Sigmoid colon (tissue), 7 donors: Measurements from ENCODE around the gene TMOD1. TPM values are rescaled to one million over a fixed set of nuclear protein-coding genes. Genes with fewer than 3 reads are reported as not detected.

Source experiments
- DNase-seq: peaks from one replicate; pipeline ENCODE4 v3.0.0-alpha.2; 2019
- H3K27ac ChIP-seq, 4 donors: fragments of 200-600 bp; sonication (generic); one replicate each; pipeline ENCODE4 v1.5.1; 2016 to 2019; ENCODE audit warnings: mild to moderate bottlenecking in 1 of 4
- H3K27me3 ChIP-seq, 3 donors: fragments of 200-600 bp; sonication (generic); one replicate each; pipeline ENCODE4 v1.5.1; 2019; ENCODE audit warnings: mild to moderate bottlenecking in 1 of 3
- H3K36me3 ChIP-seq, 4 donors: fragments of 200-600 bp; sonication (generic); one replicate each; pipeline ENCODE4 v1.5.1; 2016 to 2019
- H3K4me1 ChIP-seq, 4 donors: fragments of 200-600 bp; sonication (generic); one replicate each; pipeline ENCODE4 v1.5.1; 2017 to 2019
- H3K4me3 ChIP-seq, 4 donors: fragments of 200-600 bp; sonication (generic); one replicate each; pipeline ENCODE4 v1.5.1; 2017 to 2019; ENCODE audit warnings: mild to moderate bottlenecking in 2 of 4, moderate library complexity in 1 of 4
- H3K9me3 ChIP-seq, 4 donors: fragments of 200-600 bp in 3 of 4; sonication (generic) in 3 of 4; one replicate each; pipeline versions ENCODE4 v1.5.1 to v1.6.1; 2013 to 2019
- CTCF ChIP-seq, 4 experiments: fragments of 450-650 bp in 3 of 4; fragments of 200-600 bp in 1 of 4; IDR thresholded peaks; one replicate each; pipeline ENCODE4 v1.5.1; 2016 to 2019; ENCODE audit warnings: antibody characterized with exemption in 4 of 4, mild to moderate bottlenecking in 3 of 4, moderate library complexity in 2 of 4
- EP300 ChIP-seq, 4 donors: sonication (generic); formaldehyde crosslinking; IDR thresholded peaks; one replicate each; pipeline ENCODE4 v1.6.1; 2017; ENCODE audit warnings: antibody characterized with exemption in 4 of 4
- POLR2A ChIP-seq, 2 donors: fragments of 450-650 bp; IDR thresholded peaks; one replicate each; pipeline ENCODE4 v1.6.1; 2016; ENCODE audit warnings: antibody characterized with exemption in 2 of 2, mild to moderate bottlenecking in 2 of 2, moderate library complexity in 2 of 2
- POLR2AphosphoS5 ChIP-seq, 4 donors: sonication (generic); formaldehyde crosslinking; IDR thresholded peaks; one replicate each; pipeline ENCODE4 v1.6.1; 2017; ENCODE audit warnings: antibody characterized with exemption in 4 of 4
- WGBS, 2 donors: extraction: QIAGEN DNeasy Blood & Tissue Kit; methylation state at CpG; one replicate each; pipeline ENCODE4 v1.1.7; 2013; 5-methylcytosine and 5-hydroxymethylcytosine counted together
- intact Hi-C: fragments of 100-400 bp; cut with DNase I; formaldehyde crosslinking; loops from one replicate; pipeline ENCODE4 v1.15.1; 2023
- polyA plus RNA-seq, 3 donors: library from polyadenylated mRNA; stranded (reverse); fragments of 200-250 nt; gene quantifications; one replicate each; pipeline ENCODE4 v1.2.3, GENCODE V29; 2013
- total RNA-seq, 4 donors: library from RNA; depleted of rRNA; stranded (reverse); fragments of >200 nt; gene quantifications; one replicate each; pipeline ENCODE4 v1.1.0, GENCODE V29; 2016
- donor health status: healthy with polysubstance abuse.
- donor health status: Bipolar disorder and iron deficiency.
- donor health status: healthy.

TMOD1 gene
- total and polyA plus RNA-seq, 7 donors: 1.6 to 56.8 (median 28.5) TPM

DNA sequence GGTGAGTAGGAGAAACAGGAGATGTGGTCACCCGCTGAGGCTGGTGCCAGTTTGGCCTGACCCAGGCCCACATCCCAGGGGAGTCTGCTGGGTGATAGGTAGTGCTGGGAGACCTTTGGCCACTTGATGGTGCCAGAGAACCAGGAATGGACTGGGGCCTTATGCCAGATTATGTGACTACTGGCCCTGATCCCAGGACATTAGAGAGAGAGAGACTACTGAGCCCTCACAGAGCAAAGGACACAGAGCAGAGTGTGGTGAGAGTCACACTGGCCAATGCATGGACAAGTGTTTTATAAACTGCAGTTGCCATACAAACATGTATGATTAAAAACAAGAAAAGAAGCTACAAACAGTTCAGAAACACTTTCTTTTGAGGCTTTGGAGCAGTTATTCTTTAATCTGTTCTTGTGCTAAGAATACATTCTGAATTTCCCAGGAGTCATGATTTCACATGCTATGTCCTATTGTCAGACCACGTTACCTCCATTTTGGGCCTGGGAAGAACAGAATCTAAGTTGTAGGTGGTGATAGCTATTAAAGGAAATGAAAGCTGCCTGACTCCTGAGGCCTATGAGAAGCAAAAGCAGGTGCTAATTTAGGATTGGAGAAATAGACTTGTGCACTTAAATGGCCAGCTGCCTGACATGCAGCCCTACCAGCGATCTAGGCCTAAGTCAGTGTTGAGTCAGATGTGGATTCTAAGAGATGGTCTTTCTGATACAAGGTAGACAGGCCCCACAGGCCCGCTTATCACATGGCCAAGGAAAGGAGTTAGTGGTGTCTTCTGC lies 32.6 kb upstream of the TMOD1 start:
- H3K9me3 ChIP-seq: no peaks in the 10 kb centered on the region
- H3K27ac ChIP-seq: peak overlapping the region; percentile 66 to 82 (median 79)
- no peaks in the 10 kb centered on the region for H3K27me3 ChIP-seq
- WGBS, 2 donors: 73 to 87% methylated on average over 4 of the region's 4 CpGs
- peak; percentile 21 to 87 (median 70) for TF ChIP-seq POLR2AphosphoS5 (IDR thresholded peaks at IDR 0.05)
- no peak for TF ChIP-seq EP300 (IDR thresholded peaks at IDR 0.05)
- no peak for TF ChIP-seq POLR2A (IDR thresholded peaks at IDR 0.05)
- TF ChIP-seq CTCF (IDR thresholded peaks at IDR 0.05): peak; percentile 79 to 91 (median 85)
- peaks cover 0 to 15% (median 14%) of the 10 kb centered on the region in 4 donors for H3K4me1 ChIP-seq
- peak; percentile 92 for DNase-seq
- intact Hi-C loops: loop anchor here (1.0 kb wide), 2 partner anchors 129 to 146 kb away; no protein-coding TSS in a partner anchor
- peaks cover 0 to 30% (median 2%) of the 10 kb centered on the region in 4 donors for H3K36me3 ChIP-seq
- H3K4me3 ChIP-seq: no peak overlapping the region

- TF ChIP-seq CTCF (IDR thresholded peaks at IDR 0.05) (peak; percentile 10 to 62 (median 48)), EP300 (IDR thresholded peaks at IDR 0.05) (no peak), POLR2AphosphoS5 (IDR thresholded peaks at IDR 0.05) (no peak)
- Histone ChIP-seq H3K9me3 (no peaks in the 10 kb centered on the region), H3K27ac (peak overlapping the region; percentile 66 to 82 (median 79)), H3K36me3 (peaks cover 0 to 35% (median 2%) of the 10 kb centered on the region in 4 donors), H3K4me1 (peaks cover 0 to 15% (median 14%) of the 10 kb centered on the region in 4 donors), H3K27me3 (no peaks in the 10 kb centered on the region), H3K4me3 (no peak overlapping the region)
- WGBS, 2 donors: 80 to 90% methylated on average over 2 of the region's 2 CpGs
- DNase-seq: no peak
- intact Hi-C loops: no loop called here
These were observed 31.4 kb upstream of the TMOD1 start for GRCh38 chr9:97470076-97470475.

GRCh38 chr9:97473717-97474116 lies 27.7 kb upstream of the TMOD1 start:
- 85 to 86% methylated on average over 3 of the region's 3 CpGs for WGBS, 2 donors
- Histone ChIP-seq H3K9me3 (no peaks in the 10 kb centered on the region), H3K27me3 (no peaks in the 10 kb centered on the region), H3K4me1 (peaks cover 0 to 14% (median 11%) of the 10 kb centered on the region in 4 donors), H3K4me3 (no peak overlapping the region), H3K27ac (no peak overlapping the region), H3K36me3 (peaks cover 0 to 16% (median 0%) of the 10 kb centered on the region in 4 donors)
- TF ChIP-seq POLR2A (IDR thresholded peaks at IDR 0.05): no peak
- TF ChIP-seq EP300 (IDR thresholded peaks at IDR 0.05): no peak
- no peak for TF ChIP-seq CTCF (IDR thresholded peaks at IDR 0.05)
- TF ChIP-seq POLR2AphosphoS5 (IDR thresholded peaks at IDR 0.05): no peak
- DNase-seq: no peak
- intact Hi-C loops: loop anchor here (2.0 kb wide), 1 partner anchor 27 kb away; the partner anchor contains the start of gene TMOD1

DNA sequence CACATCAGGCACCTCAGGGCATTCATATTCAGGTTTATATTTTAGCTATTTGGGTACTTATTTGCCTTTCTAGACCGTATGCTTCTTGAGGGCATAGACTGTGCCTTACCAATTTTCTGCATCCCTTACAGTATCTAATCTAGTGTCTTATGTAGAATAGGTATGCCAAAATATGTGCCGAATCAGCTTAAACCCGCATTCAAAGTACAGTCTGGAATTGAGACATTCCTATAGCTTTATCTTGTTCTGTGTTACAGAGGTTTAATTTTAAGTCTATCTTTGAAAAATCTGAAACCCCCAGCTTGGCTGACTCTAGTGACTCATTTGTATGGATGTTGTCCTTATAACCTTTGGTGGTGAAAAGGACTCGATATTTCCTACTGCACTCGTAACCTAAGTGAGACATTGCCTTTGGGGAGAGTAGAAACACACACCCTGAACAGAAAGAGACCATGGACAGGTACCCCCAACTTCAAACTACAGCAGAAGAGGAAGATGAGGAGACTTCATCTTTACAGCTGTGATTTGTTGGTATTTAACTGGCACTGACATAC lies 27.0 kb upstream of the TMOD1 start:
- intact Hi-C loops: no loop called here
- no peak overlapping the region for H3K27ac ChIP-seq
- peaks cover 0 to 16% (median 0%) of the 10 kb centered on the region in 4 donors for H3K36me3 ChIP-seq
- TF ChIP-seq CTCF (IDR thresholded peaks at IDR 0.05): no peak
- TF ChIP-seq POLR2A (IDR thresholded peaks at IDR 0.05): no peak
- no peak for TF ChIP-seq EP300 (IDR thresholded peaks at IDR 0.05)
- TF ChIP-seq POLR2AphosphoS5 (IDR thresholded peaks at IDR 0.05): no peak
- WGBS, 2 donors: 91 to 95% methylated on average over 5 of the region's 5 CpGs
- H3K27me3 ChIP-seq: no peaks in the 10 kb centered on the region
- no peak for DNase-seq
- H3K9me3 ChIP-seq: no peaks in the 10 kb centered on the region
- no peak overlapping the region for H3K4me3 ChIP-seq
- H3K4me1 ChIP-seq: peaks cover 0 to 7% (median 4%) of the 10 kb centered on the region in 4 donors
